ENCODE results near the gene CCDC157.
"Not testable (repeated sequence)": the region's sequence is repeated elsewhere in the genome, so short reads cannot be mapped to it uniquely, and the experiment has no call there.

Gene CCDC157

GRCh38 chr22:30336752-30337460 lies 19.9 kb upstream of the CCDC157 start:
- no peak overlapping the region for H3K9ac ChIP-seq (ENCODE audit: insufficient read length, low read depth)
- DNase-seq (ENCODE audit: low read depth, low spot score), result no peak
- no peaks in the 10 kb centered on the region for H3K9me3 ChIP-seq (ENCODE audit: insufficient read depth, low read length)
- TF ChIP-seq ZNF274 (IDR thresholded peaks at IDR 0.05; ENCODE audit: low read depth, low read length) (no peak), YY1 (IDR thresholded peaks at IDR 0.05; ENCODE audit: insufficient read depth, insufficient read length) (no peak), SUZ12 (IDR thresholded peaks at IDR 0.05; ENCODE audit: extremely low read depth, insufficient read depth, insufficient read length) (no peak)
- no peaks in the 10 kb centered on the region for H3K4me1 ChIP-seq (ENCODE audit: insufficient read depth, insufficient read length)
- peaks cover 98% of the 10 kb centered on the region for H3K36me3 ChIP-seq (ENCODE audit: insufficient read depth, insufficient read length, low read length)
- H3K4me3 ChIP-seq (ENCODE audit: insufficient read length, low read depth), result no peak overlapping the region
- H3K27me3 ChIP-seq (ENCODE audit: insufficient read depth, insufficient read length), result no peaks in the 10 kb centered on the region

- DNase-seq (ENCODE audit: low read depth, low spot score), result no peak
- Histone ChIP-seq H3K27me3 (ENCODE audit: insufficient read depth, insufficient read length) (no peaks in the 10 kb centered on the region), H3K9ac (ENCODE audit: insufficient read length, low read depth) (no peak overlapping the region), H3K4me3 (ENCODE audit: insufficient read length, low read depth) (no peak overlapping the region), H3K9me3 (ENCODE audit: insufficient read depth, low read length) (no peaks in the 10 kb centered on the region), H3K4me1 (ENCODE audit: insufficient read depth, insufficient read length) (no peaks in the 10 kb centered on the region), H3K36me3 (ENCODE audit: insufficient read depth, insufficient read length, low read length) (peaks cover 98% of the 10 kb centered on the region)
- TF ChIP-seq YY1 (IDR thresholded peaks at IDR 0.05; ENCODE audit: insufficient read depth, insufficient read length) (no peak), SUZ12 (IDR thresholded peaks at IDR 0.05; ENCODE audit: extremely low read depth, insufficient read depth, insufficient read length) (no peak), ZNF274 (IDR thresholded peaks at IDR 0.05; ENCODE audit: low read depth, low read length) (no peak)
Measured at GRCh38 chr22:30337461-30337778, 19.4 kb upstream of the CCDC157 start.

DNA sequence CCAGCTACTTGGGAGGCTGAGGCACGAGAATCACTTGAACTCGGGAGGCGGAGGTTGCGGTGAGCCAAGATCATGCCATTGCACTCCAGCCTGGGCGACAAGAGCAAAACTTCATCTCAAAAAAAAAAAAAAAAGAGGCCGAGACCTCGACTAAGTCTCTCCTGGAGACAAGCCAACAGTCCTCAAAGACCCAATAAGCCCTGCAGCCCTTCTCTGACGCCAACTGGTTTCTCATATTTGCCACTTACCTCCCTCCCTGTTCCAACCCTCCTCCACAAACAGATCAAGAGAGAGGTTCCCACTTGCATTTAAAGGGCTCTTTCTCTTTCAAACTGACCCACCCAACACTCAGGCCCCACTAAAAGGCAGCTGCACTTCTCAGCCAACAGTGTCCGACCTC lies 18.5 kb upstream of the CCDC157 start:
- not testable (repeated sequence) for H3K4me1 ChIP-seq (ENCODE audit: insufficient read depth, insufficient read length); H3K27me3 ChIP-seq (ENCODE audit: insufficient read depth, insufficient read length); DNase-seq (ENCODE audit: low read depth, low spot score); H3K9ac ChIP-seq (ENCODE audit: insufficient read length, low read depth); H3K9me3 ChIP-seq (ENCODE audit: insufficient read depth, low read length); H3K4me3 ChIP-seq (ENCODE audit: insufficient read length, low read depth)
- H3K36me3 ChIP-seq (ENCODE audit: insufficient read depth, insufficient read length, low read length), result peaks cover 98% of the 10 kb centered on the region

GRCh38 chr22:30338802-30339201 lies 18.0 kb upstream of the CCDC157 start:
- Histone ChIP-seq H3K27me3 (ENCODE audit: insufficient read depth, insufficient read length) (no peaks in the 10 kb centered on the region), H3K9ac (ENCODE audit: insufficient read length, low read depth) (no peak overlapping the region), H3K36me3 (ENCODE audit: insufficient read depth, insufficient read length, low read length) (peaks cover 98% of the 10 kb centered on the region), H3K4me3 (ENCODE audit: insufficient read length, low read depth) (no peak overlapping the region), H3K4me1 (ENCODE audit: insufficient read depth, insufficient read length) (no peaks in the 10 kb centered on the region), H3K9me3 (ENCODE audit: insufficient read depth, low read length) (no peaks in the 10 kb centered on the region)
- no peak for DNase-seq (ENCODE audit: low read depth, low spot score)
- TF ChIP-seq YY1 (IDR thresholded peaks at IDR 0.05; ENCODE audit: insufficient read depth, insufficient read length) (no peak), SUZ12 (IDR thresholded peaks at IDR 0.05; ENCODE audit: extremely low read depth, insufficient read depth, insufficient read length) (no peak), ZNF274 (IDR thresholded peaks at IDR 0.05; ENCODE audit: low read depth, low read length) (no peak)

DNA sequence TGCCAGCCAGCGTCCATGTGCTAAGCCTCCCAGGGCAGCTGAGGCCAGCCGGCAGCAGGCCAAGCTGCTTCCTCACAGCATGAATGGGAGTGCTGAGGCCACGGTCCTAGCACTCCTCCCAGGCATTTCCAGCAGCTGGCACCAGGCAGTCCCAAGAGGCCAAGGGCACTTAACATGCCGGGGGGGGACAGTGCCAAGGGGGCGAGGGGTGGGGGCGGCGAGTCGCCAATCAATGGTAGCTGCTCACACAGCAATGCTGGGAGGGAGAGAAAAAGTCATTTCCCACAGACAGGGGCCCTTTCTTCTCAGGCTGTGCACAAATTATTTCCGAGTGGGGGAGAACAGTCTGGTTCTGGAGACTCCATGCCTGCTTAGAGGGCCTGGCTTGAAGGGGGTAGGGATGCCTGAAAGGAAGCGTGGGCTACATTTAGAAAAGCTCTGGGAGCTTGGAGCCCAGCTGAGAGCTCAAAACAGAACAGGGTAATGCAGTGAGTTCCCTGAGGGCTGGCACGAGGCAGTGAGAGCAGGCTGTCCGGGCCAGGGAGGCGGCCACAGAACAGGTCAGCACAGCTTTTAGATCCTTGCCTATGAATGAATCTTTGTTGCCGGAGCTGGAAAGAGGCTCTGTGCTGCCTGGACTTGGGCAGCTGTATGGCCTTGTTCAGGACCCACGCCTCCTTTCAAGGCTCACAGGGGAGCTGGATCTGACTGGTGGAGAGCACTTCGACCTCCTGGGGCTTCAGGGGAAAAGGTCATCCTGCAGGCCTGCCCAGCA lies 15.7 kb upstream of the CCDC157 start:
- Histone ChIP-seq H3K36me3 (ENCODE audit: insufficient read depth, insufficient read length, low read length) (peaks cover 98% of the 10 kb centered on the region), H3K27me3 (ENCODE audit: insufficient read depth, insufficient read length) (no peaks in the 10 kb centered on the region), H3K4me1 (ENCODE audit: insufficient read depth, insufficient read length) (no peaks in the 10 kb centered on the region), H3K9ac (ENCODE audit: insufficient read length, low read depth) (no peak overlapping the region), H3K4me3 (ENCODE audit: insufficient read length, low read depth) (no peak overlapping the region), H3K9me3 (ENCODE audit: insufficient read depth, low read length) (no peaks in the 10 kb centered on the region)
- TF ChIP-seq YY1 (IDR thresholded peaks at IDR 0.05; ENCODE audit: insufficient read depth, insufficient read length) (no peak), ZNF274 (IDR thresholded peaks at IDR 0.05; ENCODE audit: low read depth, low read length) (no peak), SUZ12 (IDR thresholded peaks at IDR 0.05; ENCODE audit: extremely low read depth, insufficient read depth, insufficient read length) (no peak)
- DNase-seq (ENCODE audit: low read depth, low spot score), result no peak

GRCh38 chr22:30344447-30345200 lies 12.2 kb upstream of the CCDC157 start:
- Histone ChIP-seq H3K36me3 (ENCODE audit: insufficient read depth, insufficient read length, low read length) (peaks cover 96% of the 10 kb centered on the region), H3K4me1 (ENCODE audit: insufficient read depth, insufficient read length) (no peaks in the 10 kb centered on the region), H3K4me3 (ENCODE audit: insufficient read length, low read depth) (no peak overlapping the region), H3K9me3 (ENCODE audit: insufficient read depth, low read length) (no peaks in the 10 kb centered on the region), H3K27me3 (ENCODE audit: insufficient read depth, insufficient read length) (no peaks in the 10 kb centered on the region), H3K9ac (ENCODE audit: insufficient read length, low read depth) (no peak overlapping the region)
- no peak for DNase-seq (ENCODE audit: low read depth, low spot score)
- TF ChIP-seq YY1 (IDR thresholded peaks at IDR 0.05; ENCODE audit: insufficient read depth, insufficient read length) (no peak), SUZ12 (IDR thresholded peaks at IDR 0.05; ENCODE audit: extremely low read depth, insufficient read depth, insufficient read length) (no peak), ZNF274 (IDR thresholded peaks at IDR 0.05; ENCODE audit: low read depth, low read length) (no peak)

DNA sequence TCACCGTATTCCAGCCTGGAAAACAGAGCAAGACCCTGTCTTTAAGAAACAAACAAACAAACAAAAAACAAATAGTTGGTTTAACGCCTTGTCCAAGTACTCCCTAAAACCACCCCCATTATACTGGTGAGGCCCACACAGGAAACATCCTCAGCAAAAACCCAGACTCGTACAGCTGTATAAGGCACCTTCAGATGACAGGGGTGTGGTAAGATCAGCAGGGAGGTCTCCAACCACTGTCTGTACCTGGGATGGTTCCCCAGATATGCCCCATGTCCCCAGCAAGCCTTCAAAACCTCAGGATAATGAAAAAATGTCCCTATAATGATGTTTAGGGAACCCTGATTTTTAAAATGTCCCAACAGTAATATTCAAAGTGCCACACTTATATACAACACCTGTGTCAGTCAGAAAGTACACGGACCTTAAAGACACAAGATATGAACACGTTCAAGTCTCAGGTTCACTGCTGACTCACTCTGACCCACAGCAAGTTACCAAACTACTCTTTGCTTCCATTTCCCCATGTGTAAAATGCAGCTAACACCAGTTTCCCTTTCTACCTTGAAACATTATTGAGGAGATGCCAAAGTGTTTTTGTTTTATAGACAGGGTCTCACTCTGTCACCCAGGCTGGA lies 9.4 kb upstream of the CCDC157 start:
- H3K4me3 ChIP-seq (ENCODE audit: insufficient read length, low read depth), result no peak overlapping the region
- TF ChIP-seq YY1 (IDR thresholded peaks at IDR 0.05; ENCODE audit: insufficient read depth, insufficient read length) (no peak), SUZ12 (IDR thresholded peaks at IDR 0.05; ENCODE audit: extremely low read depth, insufficient read depth, insufficient read length) (no peak), ZNF274 (IDR thresholded peaks at IDR 0.05; ENCODE audit: low read depth, low read length) (no peak)
- H3K9me3 ChIP-seq (ENCODE audit: insufficient read depth, low read length), result no peaks in the 10 kb centered on the region
- H3K36me3 ChIP-seq (ENCODE audit: insufficient read depth, insufficient read length, low read length), result peaks cover 96% of the 10 kb centered on the region
- H3K9ac ChIP-seq (ENCODE audit: insufficient read length, low read depth), result no peak overlapping the region
- no peaks in the 10 kb centered on the region for H3K27me3 ChIP-seq (ENCODE audit: insufficient read depth, insufficient read length)
- H3K4me1 ChIP-seq (ENCODE audit: insufficient read depth, insufficient read length), result no peaks in the 10 kb centered on the region
- DNase-seq (ENCODE audit: low read depth, low spot score), result no peak
